PC-9 (cell line): ENCODE results near the gene DIPK1B. TPM values are rescaled to one million over a fixed set of nuclear protein-coding genes. Genes with fewer than 3 reads are reported as not detected.

ENCODE experiments used
- BruUV-seq: library from RNA; stranded (reverse); fragments of 400-500 nt; replicated peaks from 2 replicates; lab custom pipeline; 2021; lab: Mats Ljungman, UMichigan
- CTCF ChIA-PET: fragments of 300-600 bp; sonication (Branson Sonifier 250); formaldehyde crosslinking; loops from one replicate; lab custom pipeline; 2022; ENCODE audit warnings: antibody characterized with exemption; lab: Charles Lee
- POLR2A ChIA-PET: fragments of 300-600 bp; sonication (Branson Sonifier 250); formaldehyde crosslinking; loops from one replicate; lab custom pipeline; 2022; ENCODE audit warnings: antibody characterized with exemption; ENCODE audit not compliant: unreplicated experiment; lab: Charles Lee
- DNase-seq, 2 experiments: peaks; one replicate each; pipeline versions ENCODE4 v3.0.0 to v3.0.0-alpha.2; 2015 to 2022; ENCODE audit warnings: mixed read lengths in 1 of 2
- H2AFZ ChIP-seq: fragments of 200-600 bp; sonication (generic); 2 replicates; pipeline ENCODE4 v1.8.1; 2017; ENCODE audit warnings: antibody characterized with exemption
- H3F3A ChIP-seq: fragments of 200-600 bp; sonication (generic); 2 replicates; pipeline ENCODE4 v1.8.1; 2017; ENCODE audit warnings: antibody characterized with exemption, mild to moderate bottlenecking, low read depth; ENCODE audit not compliant: insufficient read depth
- H3K27ac ChIP-seq: fragments of 200-600 bp; sonication (generic); 2 replicates; pipeline ENCODE4 v1.6.1; 2016; ENCODE audit warnings: mixed run types
- H3K27me3 ChIP-seq: fragments of 200-600 bp; sonication (generic); 2 replicates; pipeline ENCODE4 v1.6.1; 2016; ENCODE audit warnings: low read depth, mixed run types; ENCODE audit not compliant: insufficient read depth
- H3K36me3 ChIP-seq: fragments of 200-600 bp; sonication (generic); 2 replicates; pipeline ENCODE4 v1.6.1; 2016; ENCODE audit warnings: low read depth, mixed run types
- H3K4me1 ChIP-seq: fragments of 200-600 bp; sonication (generic); replicated peaks from 2 replicates; pipeline ENCODE4 v1.6.1; 2016; ENCODE audit warnings: mixed run types; ENCODE audit not compliant: insufficient read depth
- H3K4me2 ChIP-seq: fragments of 200-600 bp; sonication (generic); 2 replicates; pipeline ENCODE4 v1.6.1; 2017; ENCODE audit warnings: mixed run types
- H3K4me3 ChIP-seq: fragments of 200-600 bp; sonication (generic); 2 replicates; pipeline ENCODE4 v1.6.1; 2016; ENCODE audit warnings: mixed run types
- H3K79me2 ChIP-seq: fragments of 200-600 bp; sonication (generic); 2 replicates; pipeline ENCODE4 v1.6.1; 2017; ENCODE audit warnings: low read depth, mixed run types
- H3K9me2 ChIP-seq: fragments of 200-600 bp; sonication (generic); 2 replicates; pipeline ENCODE4 v1.8.1; 2017; ENCODE audit warnings: mild to moderate bottlenecking; ENCODE audit not compliant: insufficient read depth
- H3K9me3 ChIP-seq: fragments of 200-600 bp; sonication (generic); 2 replicates; pipeline ENCODE4 v1.8.1; 2016; ENCODE audit warnings: low read depth; ENCODE audit not compliant: insufficient read depth
- H4K20me1 ChIP-seq: fragments of 200-600 bp; sonication (generic); 2 replicates; pipeline ENCODE4 v1.8.1; 2017; ENCODE audit not compliant: insufficient read depth
- EZH2 ChIP-seq: fragments of 200-600 bp; sonication (generic); IDR thresholded peaks from 2 replicates; pipeline ENCODE4 v1.8.0; 2017; ENCODE audit warnings: antibody characterized with exemption, low read depth
- intact Hi-C: fragments of 100-400 bp; cut with micrococcal nuclease; formaldehyde crosslinking; loops from one replicate; pipeline ENCODE4 v1.10.0; 2022; ENCODE audit not compliant: unreplicated experiment
- total RNA-seq: library from RNA; stranded (reverse); gene quantifications from 2 replicates; pipeline ENCODE4 v1.2.3, GENCODE V29; 2021
- TF ChIP-seq, protein P1 (sequence below): fragments of 200-600 bp; sonication (generic); conservative IDR thresholded peaks from 2 replicates; pipeline ENCODE4 v1.6.1; 2017; ENCODE audit warnings: mixed run types, antibody characterized with exemption, mild to moderate bottlenecking, moderate library complexity

The DIPK1B gene
- total RNA-seq, 1 experiment from 2014 or later = 19.0 TPM

DNA sequence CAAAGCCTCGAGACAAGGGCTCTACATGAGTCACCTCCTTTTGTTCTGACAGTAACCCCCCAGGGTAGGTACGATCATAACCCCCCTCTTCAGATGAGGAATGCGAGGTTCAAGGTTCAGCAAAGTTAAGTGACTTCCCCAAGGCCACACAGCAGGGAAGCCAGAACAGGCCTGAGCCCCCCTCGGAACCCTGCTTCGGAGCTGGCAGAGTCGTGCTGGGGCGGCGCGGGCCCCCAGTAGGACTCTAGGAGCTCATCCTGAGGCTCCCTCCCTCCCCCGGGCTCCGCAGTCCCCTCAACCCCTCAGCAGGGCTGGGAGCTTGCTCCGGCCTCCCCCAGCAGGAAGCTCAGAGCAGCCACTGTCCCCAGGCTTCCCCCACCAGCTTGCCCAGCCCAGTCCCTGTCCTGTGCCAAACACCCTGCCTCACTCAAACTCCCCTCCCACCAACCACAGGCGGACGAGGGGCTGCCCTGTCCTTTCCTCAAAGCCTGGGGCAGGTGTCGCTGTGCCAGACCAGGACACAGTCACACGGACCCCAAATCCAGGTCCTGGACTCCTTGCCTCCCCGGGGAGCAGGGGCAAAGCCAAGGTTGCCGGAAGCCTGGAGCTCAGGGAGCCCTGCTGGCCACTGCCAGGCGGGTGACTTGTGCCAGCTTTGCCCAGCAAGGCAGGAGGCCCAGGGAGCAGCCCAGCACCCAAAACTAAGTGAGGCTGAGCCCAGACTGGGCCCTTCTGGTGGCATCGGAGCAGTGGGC is 30.2 kb upstream of the DIPK1B start:
- H3K27me3 ChIP-seq = no peaks in the 10 kb centered on the region
- H3K9me2 ChIP-seq = no peaks in the 10 kb centered on the region
- no peak overlapping the region for H3K27ac ChIP-seq
- H3K79me2 ChIP-seq = peaks cover 29% of the 10 kb centered on the region
- DNase-seq = no peak
- POLR2A ChIA-PET = interaction anchor here (0.5 kb wide), 1 partner anchor 11 kb away, joined by 6 read pairs; no protein-coding TSS in a partner anchor
- peaks cover 36% of the 10 kb centered on the region for H4K20me1 ChIP-seq
- no TSS peak for BruUV-seq
- H3K4me3 ChIP-seq = no peak overlapping the region
- CTCF ChIA-PET = interaction anchor here (0.6 kb wide), 1 partner anchor 905 kb away, joined by 4 read pairs; no protein-coding TSS in a partner anchor
- no peak overlapping the region for H3K4me2 ChIP-seq
- H3K9me3 ChIP-seq = no peaks in the 10 kb centered on the region
- no peak for TF ChIP-seq EZH2
- TF ChIP-seq, protein P1, sequence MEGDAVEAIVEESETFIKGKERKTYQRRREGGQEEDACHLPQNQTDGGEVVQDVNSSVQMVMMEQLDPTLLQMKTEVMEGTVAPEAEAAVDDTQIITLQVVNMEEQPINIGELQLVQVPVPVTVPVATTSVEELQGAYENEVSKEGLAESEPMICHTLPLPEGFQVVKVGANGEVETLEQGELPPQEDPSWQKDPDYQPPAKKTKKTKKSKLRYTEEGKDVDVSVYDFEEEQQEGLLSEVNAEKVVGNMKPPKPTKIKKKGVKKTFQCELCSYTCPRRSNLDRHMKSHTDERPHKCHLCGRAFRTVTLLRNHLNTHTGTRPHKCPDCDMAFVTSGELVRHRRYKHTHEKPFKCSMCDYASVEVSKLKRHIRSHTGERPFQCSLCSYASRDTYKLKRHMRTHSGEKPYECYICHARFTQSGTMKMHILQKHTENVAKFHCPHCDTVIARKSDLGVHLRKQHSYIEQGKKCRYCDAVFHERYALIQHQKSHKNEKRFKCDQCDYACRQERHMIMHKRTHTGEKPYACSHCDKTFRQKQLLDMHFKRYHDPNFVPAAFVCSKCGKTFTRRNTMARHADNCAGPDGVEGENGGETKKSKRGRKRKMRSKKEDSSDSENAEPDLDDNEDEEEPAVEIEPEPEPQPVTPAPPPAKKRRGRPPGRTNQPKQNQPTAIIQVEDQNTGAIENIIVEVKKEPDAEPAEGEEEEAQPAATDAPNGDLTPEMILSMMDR = no peak
- peaks cover 10% of the 10 kb centered on the region for H3K4me1 ChIP-seq
- no peaks in the 10 kb centered on the region for H3K36me3 ChIP-seq
- H2AFZ ChIP-seq = no peak overlapping the region
- peaks cover 8% of the 10 kb centered on the region; the same call in 1 of the 2 replicates for H3F3A ChIP-seq
- intact Hi-C loops = no loop called here

DNA sequence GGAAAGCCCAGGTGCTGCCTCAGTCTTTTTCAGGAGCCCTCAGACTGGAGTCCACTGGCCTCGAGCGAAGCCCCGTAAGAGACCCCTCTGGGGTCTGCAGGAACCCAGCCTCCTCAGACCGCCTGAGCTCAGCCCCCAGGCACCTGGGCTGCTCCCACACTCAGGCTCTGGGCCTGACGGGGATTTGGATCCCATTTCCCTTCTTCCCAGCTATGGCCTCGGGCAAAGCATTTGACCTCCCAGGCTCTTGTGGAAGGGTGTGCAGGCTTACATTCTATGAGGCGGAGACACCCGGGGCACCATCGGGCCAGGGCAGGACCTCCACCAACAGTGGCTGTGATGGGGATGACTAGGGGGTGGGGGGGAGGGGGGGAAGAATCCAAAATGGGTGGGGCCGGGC is 29.7 kb upstream of the DIPK1B start:
- intact Hi-C loops = no loop called here
- ChIA-PET POLR2A (no interaction called here), CTCF (interaction anchor here (0.6 kb wide), 1 partner anchor 905 kb away, joined by 4 read pairs; no protein-coding TSS in a partner anchor)
- Histone ChIP-seq H4K20me1 (peaks cover 36% of the 10 kb centered on the region), H3K4me3 (no peak overlapping the region), H3F3A (peaks cover 8% of the 10 kb centered on the region; the same call in 1 of the 2 replicates), H3K9me2 (no peaks in the 10 kb centered on the region), H3K4me2 (no peak overlapping the region), H3K9me3 (no peaks in the 10 kb centered on the region), H3K79me2 (peaks cover 29% of the 10 kb centered on the region), H3K27ac (no peak overlapping the region), H3K27me3 (no peaks in the 10 kb centered on the region), H3K4me1 (peaks cover 11% of the 10 kb centered on the region), H2AFZ (no peak overlapping the region), H3K36me3 (no peaks in the 10 kb centered on the region)
- no peak for TF ChIP-seq EZH2
- TF ChIP-seq, protein P1 = no peak
- no peak for DNase-seq
- BruUV-seq = no TSS peak

- TF ChIP-seq, protein P1 = no peak
- TF ChIP-seq EZH2 = no peak
- DNase-seq = no peak
- Histone ChIP-seq H2AFZ (no peak overlapping the region), H3F3A (peaks cover 11% of the 10 kb centered on the region; the same call in 1 of the 2 replicates), H3K9me2 (no peaks in the 10 kb centered on the region), H3K27ac (no peak overlapping the region), H3K4me3 (no peak overlapping the region), H3K27me3 (no peaks in the 10 kb centered on the region), H3K9me3 (no peaks in the 10 kb centered on the region), H3K4me1 (peaks cover 16% of the 10 kb centered on the region), H3K4me2 (no peak overlapping the region), H3K79me2 (peaks cover 29% of the 10 kb centered on the region), H4K20me1 (peaks cover 36% of the 10 kb centered on the region), H3K36me3 (no peaks in the 10 kb centered on the region)
- no TSS peak for BruUV-seq
- intact Hi-C loops = no loop called here
- ChIA-PET CTCF (interaction anchor here (0.6 kb wide), 1 partner anchor 904 kb away, joined by 4 read pairs; no protein-coding TSS in a partner anchor), POLR2A (no interaction called here)
Observed at GRCh38 chr9:136683173-136683745, 29.1 kb upstream of the DIPK1B start.
